ENCODE data around the gene COL4A4.

GRCh38 chr2:226971084-226971483 is 192.9 kb downstream of the COL4A4 start:
- TF ChIP-seq CTCF (IDR thresholded peaks at IDR 0.05) = no peak
- no peak for TF ChIP-seq POLR2A (IDR thresholded peaks at IDR 0.05)

All from Peyer's patch (tissue), 4 donors.